K562 (cell line): ENCODE results near the gene MGA. TPM values are rescaled to one million over a fixed set of nuclear protein-coding genes. Genes with fewer than 3 reads are reported as not detected.
"Not testable (repeated sequence)": the region's sequence is repeated elsewhere in the genome, so short reads cannot be mapped to it uniquely, and the experiment has no call there.

Experiments used
- ATAC-seq: fragments of 200-7000 bp; cut with Tn5 transposase; 3 replicates; pipeline ENCODE4 v1.9.1; 2020; ENCODE audit warnings: moderate library complexity
- BruUV-seq: library from RNA; stranded (reverse); fragments of 400-500 nt; replicated peaks from 2 replicates; lab custom pipeline; 2021; lab: Mats Ljungman, UMichigan
- CTCF ChIA-PET: fragments of 300-600 bp; formaldehyde crosslinking; extraction: SDS; loops from one replicate; lab custom pipeline; 2021; ENCODE audit warnings: low intra/inter-chr PET ratio; lab: Yijun Ruan, JAX
- POLR2A ChIA-PET: fragments of 300-600, 350-650 bp; sonication (Branson Sonifier 250); formaldehyde crosslinking; extraction: SDS; loops from one replicate; lab custom pipeline; 2021; ENCODE audit warnings: antibody characterized with exemption, inconsistent platforms; lab: Yijun Ruan, JAX
- DNase-seq, 4 experiments: peaks; one replicate each; pipeline versions ENCODE4 v3.0.0 to v3.0.0-alpha.2; 2011 to 2018; ENCODE audit warnings: low spot score in 3 of 4, mixed read lengths in 3 of 4; ENCODE audit errors: extremely low read depth in 1 of 4
- FAIRE-seq: peaks from 2 replicates; lab custom pipeline; 2011; peaks lifted over from hg19 to GRCh38; lab: Jason Lieb, UNC
- H2AFZ ChIP-seq: 2 replicates; pipeline ENCODE4 v1.6.0; 2011; ENCODE audit warnings: low read depth, low read length, control low read depth, inconsistent platforms
- H3K27ac ChIP-seq: fragments of 200-600 bp; 3 replicates; pipeline ENCODE4 v1.8.0; 2011; ENCODE audit warnings: low read depth, mild to moderate bottlenecking, control low read depth, inconsistent platforms, low read length, moderate library complexity, mixed read lengths; ENCODE audit errors: extremely low read depth
- H3K27me3 ChIP-seq, 2 experiments: fragments of 300-600 bp in 1 of 2; 2 replicates in 1 of 2; 3 replicates in 1 of 2; pipeline versions ENCODE4 v1.6.0 to v1.8.0; 2011; ENCODE audit warnings: inconsistent platforms in 2 of 2, low read length in 2 of 2, mild to moderate bottlenecking in 1 of 2, mixed read lengths in 1 of 2, moderate library complexity in 1 of 2; ENCODE audit not compliant: control insufficient read depth in 2 of 2, insufficient read depth in 2 of 2
- H3K36me3 ChIP-seq: fragments of 300-600 bp; 3 replicates; pipeline ENCODE4 v1.8.0; 2011; ENCODE audit warnings: mild to moderate bottlenecking, low read length, inconsistent platforms; ENCODE audit not compliant: control insufficient read depth, insufficient read depth
- H3K4me1 ChIP-seq, 2 experiments: fragments of 200-600 bp in 1 of 2; replicated peaks in 1 of 2; 2 replicates in 1 of 2; 3 replicates in 1 of 2; pipeline versions ENCODE4 v1.5.1 to v1.8.0; 2011; ENCODE audit warnings: inconsistent platforms in 2 of 2, low read length in 2 of 2, mild to moderate bottlenecking in 1 of 2, mixed read lengths in 1 of 2, moderate library complexity in 1 of 2; ENCODE audit not compliant: control insufficient read depth in 2 of 2, insufficient read depth in 2 of 2
- H3K4me2 ChIP-seq: 2 replicates; pipeline ENCODE4 v1.6.1; 2011; ENCODE audit warnings: low read length, control low read depth, inconsistent platforms, mixed read lengths; ENCODE audit not compliant: insufficient read depth
- H3K4me3 ChIP-seq: fragments of 200-600 bp; sonication (generic), shearing (Covaris generic); 2 replicates; pipeline ENCODE4 v1.5.1; 2016; ENCODE audit warnings: control low read depth, inconsistent platforms
- H3K79me2 ChIP-seq: fragments of 200-600 bp; 3 replicates; pipeline ENCODE4 v1.8.0; 2011; ENCODE audit warnings: low read length, inconsistent platforms; ENCODE audit not compliant: control insufficient read depth, insufficient read depth
- H3K9ac ChIP-seq, 2 experiments: 2 replicates each; pipeline versions ENCODE4 v1.6.0 to v1.6.1; 2011; ENCODE audit warnings: low read depth in 2 of 2, low read length in 2 of 2, control low read depth in 1 of 2, inconsistent platforms in 1 of 2, mild to moderate bottlenecking in 1 of 2, mixed read lengths in 1 of 2; ENCODE audit not compliant: insufficient read depth in 1 of 2
- H3K9me1 ChIP-seq: one replicate; pipeline ENCODE4 v1.6.0; 2011; ENCODE audit warnings: inconsistent platforms, mild to moderate bottlenecking, low read length, moderate library complexity; ENCODE audit not compliant: control insufficient read depth, insufficient read depth
- H3K9me3 ChIP-seq: replicated peaks from 2 replicates; pipeline ENCODE4 v1.5.1; 2011; ENCODE audit warnings: low read depth, low read length, inconsistent platforms; ENCODE audit not compliant: control insufficient read depth, insufficient read depth
- H4K20me1 ChIP-seq: replicated peaks from 2 replicates; pipeline ENCODE4 v1.6.1; 2011; ENCODE audit warnings: low read length, inconsistent platforms, mixed read lengths; ENCODE audit not compliant: control insufficient read depth, insufficient read depth
- ATF3 ChIP-seq, 2 experiments: fragments of 450-650 bp in 1 of 2; sonication (generic) in 1 of 2; formaldehyde crosslinking in 1 of 2; IDR thresholded peaks in 1 of 2; conservative IDR thresholded peaks in 1 of 2; 2 replicates each; pipeline versions ENCODE4 v1.6.1 to v1.8.1; 2016 to 2023; ENCODE audit warnings: mild to moderate bottlenecking in 2 of 2, moderate library complexity in 2 of 2, inconsistent platforms in 1 of 2, missing genetic modification reagents in 1 of 2
- ATF7 ChIP-seq: fragments of 450-650 bp; IDR thresholded peaks from 2 replicates; pipeline ENCODE4 v1.7.1; 2014; ENCODE audit warnings: mild to moderate bottlenecking, moderate library complexity
- CHD1 ChIP-seq: fragments of 200-600 bp; sonication (generic); IDR thresholded peaks from one replicate; pipeline ENCODE4 v1.6.1; 2012; ENCODE audit warnings: mild to moderate bottlenecking, moderate library complexity, low read length, inconsistent platforms
- HBP1 ChIP-seq: fragments of 450-650 bp; formaldehyde crosslinking; IDR thresholded peaks from 2 replicates; pipeline ENCODE4 v1.4.0; 2022; ENCODE audit warnings: missing genetic modification characterization
- KLF16 ChIP-seq: IDR thresholded peaks from 2 replicates; pipeline ENCODE4 v1.6.1; 2016; ENCODE audit warnings: antibody characterized with exemption
- MAX ChIP-seq: sonication (generic); formaldehyde crosslinking; IDR thresholded peaks from 2 replicates; pipeline ENCODE4 v1.9.0; 2022; ENCODE audit warnings: mild to moderate bottlenecking, missing genetic modification reagents
- NR2C1 ChIP-seq, 2 experiments: fragments of 450-650 bp; IDR thresholded peaks; 2 replicates each; pipeline ENCODE4 v1.6.1; 2017; ENCODE audit warnings: mild to moderate bottlenecking in 2 of 2, antibody characterized with exemption in 1 of 2, inconsistent platforms in 1 of 2, missing compliant biosample characterization in 1 of 2, missing genetic modification characterization in 1 of 2
- TAF9B ChIP-seq: fragments of 450-650 bp; IDR thresholded peaks from 2 replicates; pipeline ENCODE4 v1.6.1; 2018; ENCODE audit warnings: mild to moderate bottlenecking; ENCODE audit not compliant: partially characterized antibody
- ZC3H8 ChIP-seq: fragments of 450-650 bp; IDR thresholded peaks from 2 replicates; pipeline ENCODE4 v1.6.1; 2017
- WGBS: fragments of 100-300 bp; shearing (Covaris generic); methylation state at CpG from one replicate; pipeline ENCODE4 v1.1.6; 2016; ENCODE audit warnings: low coverage, mixed read lengths; ENCODE audit not compliant: insufficient coverage; ENCODE audit errors: missing lambda C conversion rate; 5-methylcytosine and 5-hydroxymethylcytosine counted together
- in situ Hi-C: fragments of 300-500 bp; cut with MboI; formaldehyde crosslinking; loops from 4 replicates; pipeline ENCODE4 v1.15.0; 2018; ENCODE audit warnings: inconsistent platforms, mixed read lengths
- intact Hi-C: fragments of 100-400 bp; cut with micrococcal nuclease; formaldehyde crosslinking; loops from 2 replicates; pipeline ENCODE4 v1.14.2; 2022
- polyA plus RNA-seq, 8 experiments: library from polyadenylated mRNA; depleted of rRNA in 4 of 8; stranded (reverse) in 5 of 8; unstranded in 3 of 8; fragments of >200 nt; fragmentation: Nextera tagmentation in 2 of 8; fragmentation: Illumina TruSeq in 1 of 8; extraction: Ambion mirVana in 2 of 8; extraction: Trizol in 1 of 8; gene quantifications; 2 replicates each; pipeline versions ENCODE4 v1.2.1 to v1.2.3, GENCODE V29; 2011 to 2014; ENCODE audit warnings: inconsistent platforms in 1 of 8, missing spikeins in 1 of 8
- total RNA-seq, 7 experiments: library from RNA; depleted of rRNA in 6 of 7; stranded (reverse); fragments of >200 nt in 6 of 7; fragmentation: Illumina TruSeq in 2 of 7; extraction: Trizol in 2 of 7; gene quantifications; 2 replicates each; pipeline versions ENCODE4 v1.2.1 to v1.2.3, GENCODE V29; 2011 to 2021; ENCODE audit warnings: low replicate concordance in 1 of 7

The MGA gene
- total and polyA plus RNA-seq, 9 of the 15 experiments (the other 6 are each of a cell fraction or from before 2014, with no cell fraction given) = 4.7 to 56.1 (median 21.1) TPM

- TF ChIP-seq ATF3 (IDR thresholded peaks at IDR 0.05) (no peak), ATF3 (CRISPR knock-in tag; conservative IDR thresholded peaks at IDR 0.05) (no peak), ZC3H8 (no peak), ATF7 (no peak), HBP1 (CRISPR knock-in tag) (no peak), CHD1 (no peak), TAF9B (no peak), MAX (no peak), NR2C1 (IDR thresholded peaks at IDR 0.05) (no peak), NR2C1 (tag; IDR thresholded peaks at IDR 0.05) (no peak), KLF16 (no peak)
Observed at GRCh38 chr15:41735046-41735445, 74.8 kb downstream of the MGA start (continued).

- H3K4me2 ChIP-seq, H3K4me1 ChIP-seq, FAIRE-seq, intact Hi-C loops, BruUV-seq, H3K27ac ChIP-seq, H3K4me3 ChIP-seq, ATAC-seq, H2AFZ ChIP-seq, CTCF ChIA-PET, H3K79me2 ChIP-seq, H4K20me1 ChIP-seq, H3K9ac ChIP-seq, DNase-seq, H3K9me1 ChIP-seq, in situ Hi-C loops, H3K9me3 ChIP-seq, H3K27me3 ChIP-seq: not testable (repeated sequence)
- 94% methylated on average over 7 of the region's 10 CpGs for WGBS
- H3K36me3 ChIP-seq = peaks cover 73% of the 10 kb centered on the region
- POLR2A ChIA-PET = interaction anchor here (0.6 to 0.8 kb wide), 3 partner anchors 9 to 67 kb away, joined by 3 read pairs; no protein-coding TSS in a partner anchor
Observed at GRCh38 chr15:41735492-41735891, 75.3 kb downstream of the MGA start.
